CD14-positive monocyte (primary cell): ENCODE results near the gene LPCAT4. TPM values are rescaled to one million over a fixed set of nuclear protein-coding genes. Genes with fewer than 3 reads are reported as not detected.

ENCODE experiments used
- DNase-seq, 3 donors: peaks; one replicate each; pipeline ENCODE4 v3.0.0-alpha.2; 2011 to 2022
- H2AFZ ChIP-seq: 2 replicates; pipeline ENCODE4 v1.6.0; 2012; ENCODE audit warnings: mild to moderate bottlenecking, low read depth, low read length, inconsistent platforms; ENCODE audit not compliant: insufficient read depth, poor library complexity, severe bottlenecking
- H3K27ac ChIP-seq, 2 donors: 1 replicate in 1 of 2; 2 replicates in 1 of 2; pipeline ENCODE4 v1.5.1; 2012 to 2013; ENCODE audit warnings: low read length in 2 of 2, control low read depth in 1 of 2, inconsistent platforms in 1 of 2, low read depth in 1 of 2, mild to moderate bottlenecking in 1 of 2
- H3K27me3 ChIP-seq, 2 donors: one replicate each; pipeline versions ENCODE4 v1.6.0 to v1.6.1; 2011 to 2013; ENCODE audit warnings: low read length in 2 of 2; ENCODE audit not compliant: control insufficient read depth in 2 of 2, insufficient read depth in 2 of 2
- H3K36me3 ChIP-seq, 2 donors: replicated peaks in 1 of 2; 1 replicate in 1 of 2; 2 replicates in 1 of 2; pipeline versions ENCODE4 v1.5.1 to v1.6.1; 2012 to 2013; ENCODE audit warnings: low read length in 2 of 2, control low read depth in 1 of 2, inconsistent platforms in 1 of 2, mild to moderate bottlenecking in 1 of 2; ENCODE audit not compliant: insufficient read depth in 2 of 2, control insufficient read depth in 1 of 2
- H3K4me1 ChIP-seq, 2 donors: 1 replicate in 1 of 2; 2 replicates in 1 of 2; pipeline versions ENCODE4 v1.5.1 to v1.6.1; 2012 to 2013; ENCODE audit warnings: low read length in 2 of 2, control low read depth in 1 of 2, inconsistent platforms in 1 of 2, mild to moderate bottlenecking in 1 of 2, moderate library complexity in 1 of 2; ENCODE audit not compliant: insufficient read depth in 2 of 2, control insufficient read depth in 1 of 2
- H3K4me2 ChIP-seq: replicated peaks from 2 replicates; pipeline ENCODE3; 2012; ENCODE audit warnings: low read length, moderate library complexity, mild to moderate bottlenecking; ENCODE audit not compliant: poor library complexity, severe bottlenecking; ENCODE audit errors: extremely low read depth
- H3K4me3 ChIP-seq, 3 experiments: fragments of 200-600 bp in 1 of 3; sonication (generic) in 1 of 3; replicated peaks in 1 of 3; 1 replicate in 2 of 3; 2 replicates in 1 of 3; pipeline ENCODE4 v1.5.1; 2011 to 2013; ENCODE audit warnings: low read length in 3 of 3, mild to moderate bottlenecking in 3 of 3, control low read depth in 2 of 3, low read depth in 2 of 3, inconsistent platforms in 1 of 3, moderate library complexity in 1 of 3
- H3K79me2 ChIP-seq: 2 replicates; pipeline ENCODE4 v1.6.0; 2012; ENCODE audit warnings: mild to moderate bottlenecking, control low read depth, inconsistent platforms, low read length, moderate library complexity; ENCODE audit not compliant: insufficient read depth
- H3K9ac ChIP-seq: 2 replicates; pipeline ENCODE4 v1.6.0; 2017; ENCODE audit warnings: low read length, mild to moderate bottlenecking; ENCODE audit not compliant: insufficient read depth, poor library complexity, severe bottlenecking
- H3K9me3 ChIP-seq, 2 donors: replicated peaks in 1 of 2; 1 replicate in 1 of 2; 2 replicates in 1 of 2; pipeline versions ENCODE4 v1.5.1 to v1.6.1; 2012 to 2013; ENCODE audit warnings: low read length in 2 of 2, control low read depth in 1 of 2; ENCODE audit not compliant: control insufficient read depth in 1 of 2, insufficient read depth in 1 of 2
- H4K20me1 ChIP-seq: 2 replicates; pipeline ENCODE4 v1.6.0; 2012; ENCODE audit warnings: mild to moderate bottlenecking, low read length, control low read depth, moderate library complexity; ENCODE audit not compliant: insufficient read depth
- H3K27ac Mint-ChIP-seq, 7 donors: one replicate each; pipeline ENCODE4 v1.8.0; 2020; ENCODE audit warnings: mild to moderate bottlenecking in 7 of 7, mixed read lengths in 7 of 7, moderate library complexity in 6 of 7, inconsistent platforms in 2 of 7
- H3K27me3 Mint-ChIP-seq, 3 donors: one replicate each; pipeline ENCODE4 v1.8.0; 2021 to 2022; ENCODE audit warnings: low read depth in 3 of 3, mild to moderate bottlenecking in 3 of 3, mixed read lengths in 3 of 3, moderate library complexity in 3 of 3, inconsistent platforms in 1 of 3
- H3K36me3 Mint-ChIP-seq, 2 donors: one replicate each; pipeline ENCODE4 v1.8.0; 2020; ENCODE audit warnings: mixed read lengths in 2 of 2, inconsistent platforms in 1 of 2, mild to moderate bottlenecking in 1 of 2
- H3K4me1 Mint-ChIP-seq: one replicate; pipeline ENCODE4 v1.8.0; 2020; ENCODE audit warnings: mild to moderate bottlenecking, mixed read lengths
- H3K4me3 Mint-ChIP-seq, 2 donors: one replicate each; pipeline ENCODE4 v1.8.0; 2020; ENCODE audit warnings: mild to moderate bottlenecking in 2 of 2, mixed read lengths in 2 of 2, moderate library complexity in 1 of 2
- H3K9me3 Mint-ChIP-seq, 7 donors: one replicate each; pipeline ENCODE4 v1.8.0; 2020 to 2022; ENCODE audit warnings: mixed read lengths in 7 of 7, mild to moderate bottlenecking in 6 of 7, moderate library complexity in 6 of 7, inconsistent platforms in 2 of 7
- WGBS: methylation state at CpG from one replicate; pipeline ENCODE4 v1.1.5; 2013; ENCODE audit warnings: missing lambda C conversion rate; ENCODE audit not compliant: insufficient coverage; 5-methylcytosine and 5-hydroxymethylcytosine counted together
- intact Hi-C, 2 donors: fragments of 100-400 bp; cut with micrococcal nuclease; formaldehyde crosslinking; loops; one replicate each; pipeline versions ENCODE4 v1.15.0 to v1.15.1; 2023
- polyA plus RNA-seq, 3 donors: library from polyadenylated mRNA; depleted of rRNA in 1 of 3; unstranded in 2 of 3; stranded (reverse) in 1 of 3; fragments of 300-500 nt in 2 of 3; fragments of >200 nt in 1 of 3; fragmentation: Illumina TruSeq in 2 of 3; gene quantifications; 1 replicate in 2 of 3; 2 replicates in 1 of 3; pipeline ENCODE4 v1.2.3, GENCODE V29; 2012 to 2021
- TF ChIP-seq, protein P1 (sequence below): fragments of 200-600 bp; IDR thresholded peaks from one replicate; pipeline ENCODE4 v1.8.0; 2022; ENCODE audit warnings: antibody characterized with exemption, mild to moderate bottlenecking

The LPCAT4 gene
- polyA plus RNA-seq, 3 donors = 3.3 to 39.5 (median 4.2) TPM

DNA sequence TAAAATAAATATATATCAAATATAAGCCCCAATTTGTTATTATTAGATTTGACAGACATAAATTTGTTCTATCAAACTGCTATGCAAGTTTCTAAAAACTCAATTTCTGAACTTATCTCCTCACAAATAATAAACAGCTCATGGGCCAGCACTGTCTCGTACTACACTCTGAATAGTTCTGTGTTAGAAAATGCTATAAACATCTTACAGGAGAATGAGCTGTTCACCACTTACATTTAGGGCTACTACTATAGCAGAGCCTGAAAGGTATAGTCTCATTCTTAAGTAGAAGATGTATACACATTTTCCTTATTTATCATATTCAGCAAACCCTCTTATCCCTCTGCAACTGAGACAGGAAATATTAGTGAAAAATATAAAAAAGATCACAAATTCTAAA, 42.1 kb downstream of the LPCAT4 start:
- peaks cover 6 to 8% of the 10 kb centered on the region in 2 donors for H3K4me1 ChIP-seq
- no peaks in the 10 kb centered on the region for H3K27me3 ChIP-seq
- no peak overlapping the region for H3K4me3 Mint-ChIP-seq
- DNase-seq = no peak
- H3K9me3 ChIP-seq = no peaks in the 10 kb centered on the region
- H3K4me1 Mint-ChIP-seq = peaks cover 32% of the 10 kb centered on the region
- H3K36me3 ChIP-seq = peaks cover 0 to 5% of the 10 kb centered on the region in 2 donors
- H3K27ac ChIP-seq = no peak overlapping the region
- no peak overlapping the region for H3K4me3 ChIP-seq
- intact Hi-C loops = no loop called here
- H3K9me3 Mint-ChIP-seq = no peaks in the 10 kb centered on the region
- no peak overlapping the region for H2AFZ ChIP-seq
- peaks cover 96% of the 10 kb centered on the region for H4K20me1 ChIP-seq
- no peak overlapping the region for H3K9ac ChIP-seq
- no peaks in the 10 kb centered on the region for H3K27me3 Mint-ChIP-seq
- peaks cover 96% of the 10 kb centered on the region for H3K79me2 ChIP-seq
- TF ChIP-seq, protein P1, sequence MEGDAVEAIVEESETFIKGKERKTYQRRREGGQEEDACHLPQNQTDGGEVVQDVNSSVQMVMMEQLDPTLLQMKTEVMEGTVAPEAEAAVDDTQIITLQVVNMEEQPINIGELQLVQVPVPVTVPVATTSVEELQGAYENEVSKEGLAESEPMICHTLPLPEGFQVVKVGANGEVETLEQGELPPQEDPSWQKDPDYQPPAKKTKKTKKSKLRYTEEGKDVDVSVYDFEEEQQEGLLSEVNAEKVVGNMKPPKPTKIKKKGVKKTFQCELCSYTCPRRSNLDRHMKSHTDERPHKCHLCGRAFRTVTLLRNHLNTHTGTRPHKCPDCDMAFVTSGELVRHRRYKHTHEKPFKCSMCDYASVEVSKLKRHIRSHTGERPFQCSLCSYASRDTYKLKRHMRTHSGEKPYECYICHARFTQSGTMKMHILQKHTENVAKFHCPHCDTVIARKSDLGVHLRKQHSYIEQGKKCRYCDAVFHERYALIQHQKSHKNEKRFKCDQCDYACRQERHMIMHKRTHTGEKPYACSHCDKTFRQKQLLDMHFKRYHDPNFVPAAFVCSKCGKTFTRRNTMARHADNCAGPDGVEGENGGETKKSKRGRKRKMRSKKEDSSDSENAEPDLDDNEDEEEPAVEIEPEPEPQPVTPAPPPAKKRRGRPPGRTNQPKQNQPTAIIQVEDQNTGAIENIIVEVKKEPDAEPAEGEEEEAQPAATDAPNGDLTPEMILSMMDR = no peak
- no CpG with 5 or more reads among the region's 1 CpG for WGBS
- H3K4me2 ChIP-seq = no peak overlapping the region
- H3K27ac Mint-ChIP-seq = no peak overlapping the region
- peaks cover 12 to 30% of the 10 kb centered on the region in 2 donors for H3K36me3 Mint-ChIP-seq

DNA sequence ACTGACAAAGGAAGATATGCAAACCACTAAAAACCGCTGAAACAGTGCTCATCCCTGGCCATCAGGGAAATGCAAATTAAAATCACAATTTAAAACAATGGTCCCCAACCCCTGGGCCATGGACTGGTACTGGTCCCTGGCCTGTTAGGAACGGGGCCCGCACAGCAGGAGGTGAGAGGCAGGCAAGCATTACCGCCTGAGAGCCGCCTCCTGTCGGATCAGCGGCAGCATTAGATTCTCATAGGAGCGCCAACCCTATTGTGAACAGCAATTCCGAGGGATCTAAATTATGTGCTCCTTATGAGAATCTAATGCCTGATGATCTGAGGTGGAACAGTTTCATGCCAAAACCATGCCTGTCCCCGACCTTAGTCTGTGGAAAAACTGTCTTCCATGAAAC, 43.8 kb downstream of the LPCAT4 start:
- peaks cover 36% of the 10 kb centered on the region for H3K4me1 Mint-ChIP-seq
- Histone ChIP-seq H3K27ac (no peak overlapping the region), H3K4me1 (peaks cover 18 to 24% of the 10 kb centered on the region in 2 donors), H4K20me1 (peaks cover 96% of the 10 kb centered on the region), H2AFZ (no peak overlapping the region), H3K27me3 (no peaks in the 10 kb centered on the region), H3K79me2 (peaks cover 96% of the 10 kb centered on the region), H3K9me3 (no peaks in the 10 kb centered on the region), H3K4me3 (no peak overlapping the region), H3K36me3 (no peaks in the 10 kb centered on the region), H3K9ac (no peak overlapping the region), H3K4me2 (no peak overlapping the region)
- H3K27ac Mint-ChIP-seq = peak overlapping the region in 1 of 7 donors; percentile 54
- intact Hi-C loops = no loop called here
- TF ChIP-seq, protein P1 = no peak
- peaks cover 8 to 20% of the 10 kb centered on the region in 2 donors for H3K36me3 Mint-ChIP-seq
- peaks cover 0 to 2% (median 0%) of the 10 kb centered on the region in 7 donors for H3K9me3 Mint-ChIP-seq
- WGBS = 93% methylated on average over 5 of the region's 10 CpGs
- DNase-seq = no peak
- no peak overlapping the region for H3K4me3 Mint-ChIP-seq
- no peaks in the 10 kb centered on the region for H3K27me3 Mint-ChIP-seq
